ENCODE measurements around the gene ALPK3. TPM values are rescaled to one million over a fixed set of nuclear protein-coding genes. Genes with fewer than 3 reads are reported as not detected.

Gene ALPK3
- total RNA-seq, 1 experiment from 2014 or later = 17.7 TPM

DNA sequence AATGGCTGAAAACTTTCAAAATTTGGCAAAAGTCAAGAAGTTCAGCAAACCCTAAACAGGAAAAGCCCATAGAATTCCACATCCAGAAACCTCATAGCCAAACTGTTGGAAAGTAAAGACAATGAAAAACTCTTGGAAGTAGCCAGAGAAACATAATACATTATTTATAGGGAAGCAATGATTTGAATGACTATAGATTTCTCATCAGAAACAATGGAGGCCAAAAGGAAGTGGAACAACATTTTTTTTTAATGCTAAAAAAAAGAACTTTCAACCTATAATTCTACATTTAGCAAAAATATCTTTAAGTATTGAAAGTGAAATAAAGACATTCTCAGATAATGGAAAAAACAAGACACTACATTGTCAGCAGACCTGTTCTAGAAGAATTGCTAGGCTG, 30.2 kb downstream of the ALPK3 start:
- peaks cover 13 to 15% of the 10 kb centered on the region in 2 experiments for H3K9me3 Mint-ChIP-seq
- Histone ChIP-seq H3K27ac (ENCODE audit: insufficient read length, low read depth, low read length) (no peak overlapping the region), H3K4me2 (ENCODE audit: insufficient read depth, insufficient read length, low read length) (no peak overlapping the region), H4K91ac (ENCODE audit: insufficient read length, low read depth, low read length) (no peak overlapping the region), H3K18ac (ENCODE audit: insufficient read length, low read depth, low read length) (no peak overlapping the region), H2BK120ac (ENCODE audit: low read depth, low read length, poor library complexity, severe bottlenecking) (no peak overlapping the region), H3K27me3 (ENCODE audit: insufficient read depth, low read length) (no peaks in the 10 kb centered on the region), H3T11ph (ENCODE audit: low read length) (no peak overlapping the region), H4K8ac (replicated peaks; ENCODE audit: insufficient read length, low read depth, low read length) (no peak overlapping the region), H4K20me1 (ENCODE audit: control insufficient read depth, insufficient read depth, insufficient read length) (no peaks in the 10 kb centered on the region), H4K5ac (ENCODE audit: insufficient read length, low read depth, low read length) (no peak overlapping the region), H2BK15ac (ENCODE audit: low read depth, low read length) (no peak overlapping the region), H2BK20ac (ENCODE audit: low read depth, low read length, poor library complexity, severe bottlenecking) (no peak overlapping the region), H2BK12ac (ENCODE audit: insufficient read length, low read depth, low read length) (no peak overlapping the region), H3K9me3 (ENCODE audit: control insufficient read depth, low read depth, low read length) (no peaks in the 10 kb centered on the region), H3K79me1 (ENCODE audit: insufficient read depth, low read depth, low read length, poor library complexity, severe bottlenecking) (no peaks in the 10 kb centered on the region), H2BK5ac (ENCODE audit: insufficient read length, low read length) (no peak overlapping the region), H3K4me1 (ENCODE audit: insufficient read depth, low read length) (no peaks in the 10 kb centered on the region), H3K56ac (ENCODE audit: insufficient read length, low read depth, low read length) (no peak overlapping the region), H3K23ac (ENCODE audit: insufficient read length, low read depth, low read length) (no peak overlapping the region), H2AK5ac (ENCODE audit: insufficient read length, low read length) (no peak overlapping the region), H3K79me2 (ENCODE audit: insufficient read depth, low read length) (no peaks in the 10 kb centered on the region), H3K4ac (ENCODE audit: low read depth, low read length) (no peak overlapping the region), H2AFZ (ENCODE audit: low read length) (no peak overlapping the region), H3K23me2 (ENCODE audit: insufficient read length, low read depth, low read length, poor library complexity, severe bottlenecking) (no peaks in the 10 kb centered on the region), H3K14ac (ENCODE audit: insufficient read depth, low read length) (no peak overlapping the region), H3K9ac (ENCODE audit: extremely low read depth, insufficient read length, low read length) (no peak overlapping the region)
- no peak overlapping the region for H3K27ac Mint-ChIP-seq
- H3K36me3 Mint-ChIP-seq (ENCODE audit: insufficient read depth in 1 of 3, low read depth in 3 of 3) = peaks cover 11 to 22% (median 18%) of the 10 kb centered on the region in 3 experiments
- no peaks in the 10 kb centered on the region for H3K4me1 Mint-ChIP-seq
- H3K4me3 Mint-ChIP-seq = no peak overlapping the region
- no peak for DNase-seq
- TF ChIP-seq, protein P1, sequence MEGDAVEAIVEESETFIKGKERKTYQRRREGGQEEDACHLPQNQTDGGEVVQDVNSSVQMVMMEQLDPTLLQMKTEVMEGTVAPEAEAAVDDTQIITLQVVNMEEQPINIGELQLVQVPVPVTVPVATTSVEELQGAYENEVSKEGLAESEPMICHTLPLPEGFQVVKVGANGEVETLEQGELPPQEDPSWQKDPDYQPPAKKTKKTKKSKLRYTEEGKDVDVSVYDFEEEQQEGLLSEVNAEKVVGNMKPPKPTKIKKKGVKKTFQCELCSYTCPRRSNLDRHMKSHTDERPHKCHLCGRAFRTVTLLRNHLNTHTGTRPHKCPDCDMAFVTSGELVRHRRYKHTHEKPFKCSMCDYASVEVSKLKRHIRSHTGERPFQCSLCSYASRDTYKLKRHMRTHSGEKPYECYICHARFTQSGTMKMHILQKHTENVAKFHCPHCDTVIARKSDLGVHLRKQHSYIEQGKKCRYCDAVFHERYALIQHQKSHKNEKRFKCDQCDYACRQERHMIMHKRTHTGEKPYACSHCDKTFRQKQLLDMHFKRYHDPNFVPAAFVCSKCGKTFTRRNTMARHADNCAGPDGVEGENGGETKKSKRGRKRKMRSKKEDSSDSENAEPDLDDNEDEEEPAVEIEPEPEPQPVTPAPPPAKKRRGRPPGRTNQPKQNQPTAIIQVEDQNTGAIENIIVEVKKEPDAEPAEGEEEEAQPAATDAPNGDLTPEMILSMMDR (conservative IDR thresholded peaks at IDR 0.05) = no peak
- H3K27me3 Mint-ChIP-seq (ENCODE audit: low read depth) = no peaks in the 10 kb centered on the region

Data from H9 (cell line).